GM21526 (cell line): Measurements from ENCODE around the gene C2CD2.

ENCODE experiments used
- ATAC-seq: cut with Tn5 transposase; IDR thresholded peaks from one replicate; pipeline ENCODE4 v1.9.1; 2021; ENCODE audit warnings: moderate library complexity; ENCODE audit not compliant: unreplicated experiment, low FRiP score

C2CD2 gene

GRCh38 chr21:41917531-41917930, 36.3 kb downstream of the C2CD2 start:
- ATAC-seq = no peak

- no peak for ATAC-seq
Observed at GRCh38 chr21:41916888-41917433, 36.9 kb downstream of the C2CD2 start.

GRCh38 chr21:41914965-41915364, 38.9 kb downstream of the C2CD2 start:
- no peak for ATAC-seq

DNA sequence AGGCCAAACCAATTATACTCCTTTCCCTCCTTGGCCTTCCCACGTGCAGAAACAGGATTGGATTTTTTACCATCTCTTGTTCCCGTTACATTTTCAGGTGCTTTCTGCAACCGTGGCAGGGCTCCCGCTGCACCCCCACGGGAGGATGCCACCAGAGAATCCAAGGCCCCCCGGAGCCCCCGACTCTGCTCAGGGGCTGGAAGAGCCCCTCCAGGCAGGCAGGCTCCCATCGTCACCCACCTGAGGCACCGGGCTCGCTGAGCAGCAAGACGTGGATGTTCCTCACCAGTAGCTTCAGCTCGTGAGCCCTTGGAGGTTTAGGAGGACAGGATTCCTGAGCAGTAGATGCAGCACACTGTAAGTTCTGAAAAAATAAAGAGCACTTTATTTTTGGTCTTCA, 39.5 kb downstream of the C2CD2 start:
- ATAC-seq = no peak

GRCh38 chr21:41913230-41913629, 40.6 kb downstream of the C2CD2 start:
- no peak for ATAC-seq

DNA sequence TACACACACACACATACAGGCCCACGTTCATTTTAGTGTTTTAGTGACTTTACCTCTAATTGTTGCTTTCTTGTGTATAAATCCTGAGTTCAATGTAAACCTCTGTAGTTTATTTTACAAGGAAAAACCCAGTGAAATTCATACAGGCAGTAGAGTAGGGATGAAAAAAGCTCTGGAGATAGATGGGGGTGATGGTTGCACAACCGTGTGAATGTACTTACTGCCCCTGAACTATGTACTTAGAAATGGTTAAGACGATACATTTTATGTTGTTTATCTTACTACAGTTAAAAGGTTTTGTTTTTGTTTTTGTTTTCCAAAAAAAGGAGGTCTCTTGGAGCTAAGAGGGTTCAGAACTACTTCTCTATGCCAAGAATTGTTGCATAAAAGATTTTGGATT, 45.0 kb downstream of the C2CD2 start:
- ATAC-seq = no peak

GRCh38 chr21:41907496-41908258, 46.1 kb downstream of the C2CD2 start:
- no peak for ATAC-seq

DNA sequence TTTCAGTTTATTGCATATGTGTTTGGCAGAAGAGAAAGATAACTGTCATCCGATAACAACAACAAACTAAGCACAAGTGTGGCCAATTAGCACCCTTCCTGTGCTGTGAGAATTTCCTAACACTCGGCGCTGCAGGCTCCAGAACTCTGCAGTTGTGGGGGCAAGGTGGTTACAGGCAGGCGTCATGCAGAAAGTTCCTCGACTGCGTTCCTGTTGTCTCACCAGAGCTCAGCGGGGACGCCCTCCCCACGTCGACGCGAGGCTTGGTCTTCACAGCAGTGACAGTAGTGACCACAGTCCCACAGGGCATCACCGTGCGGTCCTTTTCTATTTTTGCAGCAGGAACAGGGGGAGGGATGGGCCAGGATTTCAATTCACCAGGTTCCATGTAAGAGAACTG, 47.0 kb downstream of the C2CD2 start:
- no peak for ATAC-seq

DNA sequence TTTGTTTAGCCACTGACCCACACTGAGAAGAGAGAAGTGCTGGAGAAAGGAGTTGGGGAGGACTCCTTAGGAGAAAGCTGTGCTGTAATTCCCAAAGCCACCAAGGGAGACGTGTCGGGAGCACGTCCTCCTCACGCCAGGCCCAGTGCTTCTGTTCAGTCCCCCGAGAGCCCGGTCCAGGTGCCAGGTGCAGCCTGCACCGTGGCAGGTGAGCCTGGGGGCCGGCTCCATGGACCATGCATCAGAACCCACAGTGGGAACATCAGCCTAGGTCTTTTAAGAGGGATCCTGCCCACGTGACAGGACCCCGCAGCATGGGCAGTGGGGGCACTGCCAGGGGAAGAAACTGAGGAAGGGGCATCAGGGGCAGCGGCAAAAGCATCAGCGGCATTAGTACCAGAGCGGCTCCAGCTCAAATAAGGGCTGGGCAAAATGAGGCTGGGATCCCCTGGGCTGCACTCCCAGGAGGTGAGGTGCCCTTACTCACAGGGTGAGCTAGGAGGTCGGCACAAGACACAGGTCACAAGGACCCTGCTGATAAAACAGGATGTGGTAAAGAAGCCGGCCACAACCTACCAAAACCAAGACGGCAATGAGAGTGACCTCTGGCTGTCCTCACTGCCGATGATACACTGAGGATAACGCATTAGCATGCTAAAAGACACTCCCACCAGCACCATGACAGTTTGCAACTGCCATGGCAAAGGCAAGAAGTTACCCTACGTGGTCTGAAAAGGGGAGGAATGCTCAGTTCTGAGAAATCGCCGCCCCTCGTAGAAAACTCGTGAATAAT, 50.1 kb downstream of the C2CD2 start:
- ATAC-seq = no peak

DNA sequence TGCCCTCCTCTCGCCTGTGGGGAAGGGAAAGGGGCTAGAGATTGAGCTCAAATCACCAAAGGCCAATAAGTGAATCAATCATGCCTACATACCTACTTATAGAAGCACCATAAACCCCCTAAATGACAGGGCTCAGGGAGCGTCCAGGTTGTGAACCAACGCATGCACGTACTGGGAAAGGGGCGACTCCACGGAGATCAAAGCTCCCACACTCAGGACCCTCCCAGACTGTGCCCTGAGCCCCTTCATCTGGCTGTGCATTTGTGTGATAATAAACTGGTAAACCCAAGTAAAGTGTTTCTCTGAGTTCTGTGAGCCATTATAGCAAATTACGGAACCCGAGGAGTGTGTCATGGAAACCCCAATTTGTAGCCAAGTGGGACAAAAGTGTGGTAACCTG, 50.9 kb downstream of the C2CD2 start:
- ATAC-seq = no peak

- ATAC-seq = no peak
Observed at GRCh38 chr21:41901782-41902181, 52.0 kb downstream of the C2CD2 start.

GRCh38 chr21:41901099-41901498, 52.7 kb downstream of the C2CD2 start:
- no peak for ATAC-seq

- no peak for ATAC-seq
Observed at GRCh38 chr21:41900401-41900800, 53.4 kb downstream of the C2CD2 start.

GRCh38 chr21:41899426-41900202, 54.2 kb downstream of the C2CD2 start:
- no peak for ATAC-seq

DNA sequence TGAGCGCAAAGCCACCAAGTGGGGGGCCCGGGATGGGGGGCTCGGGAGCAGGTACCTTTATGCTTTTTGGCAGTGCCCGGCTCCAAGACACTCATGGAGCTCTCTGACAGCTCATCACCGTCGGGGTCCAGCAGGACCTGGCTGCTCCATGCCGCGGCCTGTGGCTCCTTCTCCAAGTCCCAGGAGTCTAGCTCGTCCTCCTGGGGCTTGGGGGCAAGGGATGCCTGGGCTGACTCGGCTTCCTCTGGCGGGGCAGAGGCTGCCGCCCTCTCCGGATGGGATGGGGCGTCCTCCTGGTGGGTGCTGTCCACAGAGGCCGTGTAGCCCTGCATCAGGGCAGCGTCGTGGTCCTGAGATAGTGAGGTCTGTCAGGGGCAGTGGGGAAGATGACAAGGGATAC, 54.8 kb downstream of the C2CD2 start:
- no peak for ATAC-seq

DNA sequence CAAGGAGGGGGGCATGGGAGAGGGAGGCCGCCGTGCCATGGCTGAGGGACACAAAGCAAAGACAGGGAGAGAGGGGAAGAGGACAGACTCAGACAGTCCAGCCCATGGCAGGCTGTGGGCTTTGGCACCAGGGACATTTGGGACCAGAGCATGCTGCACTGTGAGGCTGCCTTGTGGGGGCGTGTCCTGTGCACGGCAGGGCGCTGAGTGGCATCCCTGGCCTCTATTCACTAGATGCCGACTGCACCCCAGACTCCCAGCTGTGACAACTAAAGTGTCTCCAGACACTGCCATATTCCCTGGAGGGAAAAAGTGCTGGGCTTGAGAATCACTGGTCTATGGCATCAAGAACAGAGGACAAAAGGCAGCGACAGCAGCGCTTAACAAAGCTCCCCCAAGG, 56.1 kb downstream of the C2CD2 start:
- ATAC-seq = no peak

DNA sequence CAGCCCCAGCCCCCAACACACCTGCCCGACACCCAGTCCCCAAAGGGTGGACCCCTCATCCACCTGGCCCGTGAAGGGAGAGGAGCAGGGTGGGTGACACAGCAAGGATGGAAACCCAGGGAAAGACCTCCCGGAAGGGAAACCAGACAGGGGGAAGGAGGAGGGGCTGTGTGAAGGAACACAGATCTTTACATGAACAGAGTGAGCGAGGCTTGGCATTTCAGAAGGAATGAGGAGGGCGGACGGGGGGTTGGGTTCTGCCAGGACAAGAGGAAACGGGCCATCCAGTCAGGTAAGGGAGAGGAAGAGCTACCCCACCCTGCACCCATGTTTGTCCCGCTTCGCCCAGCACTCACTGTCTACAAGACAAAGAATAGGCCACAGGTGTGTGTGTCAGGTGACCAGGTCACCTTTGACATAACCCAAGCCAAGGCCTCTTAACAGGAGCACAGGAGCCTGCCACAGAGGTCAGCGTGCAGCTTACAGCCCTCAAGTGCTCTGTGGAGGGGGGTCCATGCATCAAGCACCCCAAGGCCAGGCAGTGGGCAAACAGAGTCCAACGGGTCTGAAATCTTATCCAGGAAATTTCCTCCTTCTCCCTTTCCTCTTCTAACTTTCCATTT, 56.7 kb downstream of the C2CD2 start:
- ATAC-seq = no peak

DNA sequence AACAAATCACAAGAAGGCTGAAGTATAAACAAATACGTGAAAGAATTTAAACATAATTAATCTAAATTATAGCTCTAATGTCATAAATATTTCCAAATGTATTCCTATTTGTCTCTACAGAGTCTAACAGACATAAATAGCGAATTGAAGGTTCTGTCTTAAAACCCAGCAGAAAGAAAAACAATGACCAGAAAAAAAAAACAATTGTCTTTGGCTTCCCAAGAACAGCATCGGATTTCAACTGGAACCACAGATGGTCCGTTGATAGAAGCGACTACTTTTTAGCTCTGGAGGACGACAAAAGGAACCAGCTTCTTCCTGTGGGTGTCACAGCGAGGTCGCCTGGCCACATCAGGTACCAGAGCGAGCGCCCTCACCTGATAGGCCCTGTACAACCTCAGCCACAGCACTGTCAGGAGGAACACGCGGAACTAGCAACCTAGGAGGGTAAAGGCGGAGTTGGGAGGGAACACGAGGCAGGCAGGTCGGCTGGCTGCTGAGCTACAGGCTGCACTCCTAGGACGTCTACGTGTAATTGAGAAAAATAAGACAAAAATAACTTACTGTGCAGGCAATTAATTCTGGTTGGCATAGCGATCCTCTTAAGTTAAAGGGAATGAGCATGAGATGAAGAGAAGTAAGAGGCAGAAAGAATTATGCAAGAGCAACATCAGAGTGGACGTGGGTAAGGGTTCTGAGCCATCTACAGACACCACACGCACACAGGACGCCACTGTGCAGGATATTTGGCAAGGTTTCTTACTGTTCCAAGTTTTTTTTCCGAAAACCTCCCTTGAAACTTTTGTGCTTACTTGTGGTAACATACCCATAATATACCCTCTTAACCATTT, 58.0 kb downstream of the C2CD2 start:
- ATAC-seq = no peak

GRCh38 chr21:41894922-41895557, 58.8 kb downstream of the C2CD2 start:
- no peak for ATAC-seq
